Lower leg skin (tissue), 3 donors: ENCODE results near the gene KCNG2.

Source experiments
- POLR2A ChIP-seq, 2 donors: fragments of 450-650 bp; IDR thresholded peaks; one replicate each; pipeline ENCODE4 v1.6.1; 2016 to 2017; ENCODE audit warnings: antibody characterized with exemption in 2 of 2, mild to moderate bottlenecking in 1 of 2, moderate library complexity in 1 of 2
- TF ChIP-seq, protein P1 (sequence below), 3 donors: fragments of 450-650 bp; IDR thresholded peaks; one replicate each; pipeline ENCODE4 v1.5.1; 2016; ENCODE audit warnings: antibody characterized with exemption in 3 of 3, mild to moderate bottlenecking in 3 of 3, moderate library complexity in 2 of 3

DNA sequence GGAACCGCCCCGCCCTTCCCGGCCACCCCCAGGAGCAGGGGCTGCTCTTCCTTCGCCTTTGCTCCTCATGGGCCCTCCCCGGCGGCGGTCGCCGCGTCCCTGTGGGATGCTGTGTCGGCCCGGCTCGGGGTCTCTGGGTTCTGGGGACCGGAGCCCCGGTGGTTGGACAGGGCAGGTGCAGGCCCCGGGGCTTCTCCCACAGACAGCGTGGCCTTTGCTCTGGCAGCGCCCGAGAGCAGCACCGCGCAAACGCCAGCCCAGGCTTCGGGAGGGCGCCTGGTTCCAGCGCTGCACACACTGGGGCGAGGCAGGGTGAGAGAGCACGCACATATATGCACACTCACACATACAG lies 9.0 kb upstream of the KCNG2 start:
- no peak for TF ChIP-seq POLR2A (IDR thresholded peaks at IDR 0.05)
- TF ChIP-seq, protein P1, sequence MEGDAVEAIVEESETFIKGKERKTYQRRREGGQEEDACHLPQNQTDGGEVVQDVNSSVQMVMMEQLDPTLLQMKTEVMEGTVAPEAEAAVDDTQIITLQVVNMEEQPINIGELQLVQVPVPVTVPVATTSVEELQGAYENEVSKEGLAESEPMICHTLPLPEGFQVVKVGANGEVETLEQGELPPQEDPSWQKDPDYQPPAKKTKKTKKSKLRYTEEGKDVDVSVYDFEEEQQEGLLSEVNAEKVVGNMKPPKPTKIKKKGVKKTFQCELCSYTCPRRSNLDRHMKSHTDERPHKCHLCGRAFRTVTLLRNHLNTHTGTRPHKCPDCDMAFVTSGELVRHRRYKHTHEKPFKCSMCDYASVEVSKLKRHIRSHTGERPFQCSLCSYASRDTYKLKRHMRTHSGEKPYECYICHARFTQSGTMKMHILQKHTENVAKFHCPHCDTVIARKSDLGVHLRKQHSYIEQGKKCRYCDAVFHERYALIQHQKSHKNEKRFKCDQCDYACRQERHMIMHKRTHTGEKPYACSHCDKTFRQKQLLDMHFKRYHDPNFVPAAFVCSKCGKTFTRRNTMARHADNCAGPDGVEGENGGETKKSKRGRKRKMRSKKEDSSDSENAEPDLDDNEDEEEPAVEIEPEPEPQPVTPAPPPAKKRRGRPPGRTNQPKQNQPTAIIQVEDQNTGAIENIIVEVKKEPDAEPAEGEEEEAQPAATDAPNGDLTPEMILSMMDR (IDR thresholded peaks at IDR 0.05): no peak
